ENCODE measurements around the gene JAKMIP1.

GRCh38 chr4:5979981-5980380 lies 220.4 kb downstream of the JAKMIP1 start:
- TF ChIP-seq EP300 (IDR thresholded peaks at IDR 0.05) (no peak), POLR2A (IDR thresholded peaks at IDR 0.05) (no peak)

All from upper lobe of left lung (tissue), 4 donors.